CD4-positive, alpha-beta T cell treated with Interleukin-17A for 4 hours (primary cell): ENCODE data around the gene C5orf46.
"Not testable (repeated sequence)": the region's sequence is repeated elsewhere in the genome, so short reads cannot be mapped to it uniquely, and the experiment has no call there.

Source experiments
- DNase-seq: peaks from one replicate; pipeline ENCODE4 v3.0.0-alpha.2; 2020; ENCODE audit warnings: mixed read lengths

The C5orf46 gene

GRCh38 chr5:147892696-147893296 lies 13.5 kb downstream of the C5orf46 start:
- no peak for DNase-seq

- DNase-seq, result no peak
Observed at GRCh38 chr5:147887930-147888329, 18.4 kb downstream of the C5orf46 start.

- no peak for DNase-seq
Observed at GRCh38 chr5:147887026-147887627, 19.2 kb downstream of the C5orf46 start.

- no peak for DNase-seq
Observed at GRCh38 chr5:147882586-147883313, 23.6 kb downstream of the C5orf46 start.

GRCh38 chr5:147880487-147880886 lies 25.9 kb downstream of the C5orf46 start:
- DNase-seq, result no peak

- DNase-seq, result no peak
Observed at GRCh38 chr5:147879784-147880183, 26.6 kb downstream of the C5orf46 start.

GRCh38 chr5:147878066-147878759 lies 28.1 kb downstream of the C5orf46 start, which contains the start of gene SCGB3A2:
SCGB3A2 (plus strand) TSS chr5:147878711; CDS start chr5:147878804, 93 bp downstream.
- no peak for DNase-seq

GRCh38 chr5:147876626-147877025 lies 29.7 kb downstream of the C5orf46 start:
- DNase-seq, result no peak

GRCh38 chr5:147876141-147876540 lies 30.2 kb downstream of the C5orf46 start:
- DNase-seq, result no peak

GRCh38 chr5:147874910-147875367 lies 31.4 kb downstream of the C5orf46 start:
- no peak for DNase-seq

- DNase-seq, result not testable (repeated sequence)
Observed at GRCh38 chr5:147874118-147874875, 32.0 kb downstream of the C5orf46 start.

GRCh38 chr5:147872744-147873435 lies 33.4 kb downstream of the C5orf46 start:
- DNase-seq, result not testable (repeated sequence)

GRCh38 chr5:147871980-147872549 lies 34.3 kb downstream of the C5orf46 start:
- DNase-seq, result not testable (repeated sequence)

- DNase-seq, result not testable (repeated sequence)
Observed at GRCh38 chr5:147869892-147870291, 36.4 kb downstream of the C5orf46 start.

- no peak for DNase-seq
Observed at GRCh38 chr5:147869112-147869511, 37.2 kb downstream of the C5orf46 start.

GRCh38 chr5:147863454-147864158 lies 42.7 kb downstream of the C5orf46 start:
- no peak for DNase-seq

GRCh38 chr5:147860641-147861025 lies 45.7 kb downstream of the C5orf46 start:
- no peak for DNase-seq

GRCh38 chr5:147859962-147860640 lies 46.2 kb downstream of the C5orf46 start:
- no peak for DNase-seq

- no peak for DNase-seq
Observed at GRCh38 chr5:147858565-147858964, 47.8 kb downstream of the C5orf46 start.
